Skeletal muscle satellite cell (primary cell): ENCODE results near the gene HAPLN1.
A peak's percentile ranks its signal among the peaks of the same experiment; 100 is the strongest.
"Not testable (repeated sequence)": the region's sequence is repeated elsewhere in the genome, so short reads cannot be mapped to it uniquely, and the experiment has no call there.

Experiments used
- H3K27me3 ChIP-seq: 2 replicates; pipeline ENCODE4 v1.7.0; 2013; ENCODE audit warnings: low read length; ENCODE audit not compliant: control insufficient read depth, insufficient read depth
- H3K36me3 ChIP-seq: 2 replicates; pipeline ENCODE4 v1.7.0; 2013; ENCODE audit warnings: mild to moderate bottlenecking, control low read depth, low read length; ENCODE audit not compliant: insufficient read depth
- H3K4me1 ChIP-seq: 2 replicates; pipeline ENCODE4 v1.7.0; 2013; ENCODE audit warnings: low read length; ENCODE audit not compliant: control insufficient read depth, insufficient read depth
- H3K4me2 ChIP-seq: 2 replicates; pipeline ENCODE4 v1.7.0; 2013; ENCODE audit warnings: mild to moderate bottlenecking, low read length
- H3K4me3 ChIP-seq: 2 replicates; pipeline ENCODE4 v1.7.0; 2013; ENCODE audit warnings: low read length
- H3K9ac ChIP-seq: 2 replicates; pipeline ENCODE4 v1.7.0; 2013; ENCODE audit warnings: mild to moderate bottlenecking, low read depth, low read length, moderate library complexity
- H3K9me3 ChIP-seq: replicated peaks from 2 replicates; pipeline ENCODE4 v1.7.0; 2013; ENCODE audit warnings: mild to moderate bottlenecking, control low read depth, low read length

Gene HAPLN1

GRCh38 chr5:83736169-83736568 lies 15.5 kb upstream of the HAPLN1 start:
- not testable (repeated sequence) for H3K27me3 ChIP-seq, H3K4me3 ChIP-seq, H3K9me3 ChIP-seq, H3K36me3 ChIP-seq, H3K9ac ChIP-seq, H3K4me2 ChIP-seq, H3K4me1 ChIP-seq

- H3K4me1 ChIP-seq, H3K4me2 ChIP-seq, H3K27me3 ChIP-seq, H3K4me3 ChIP-seq, H3K9ac ChIP-seq, H3K36me3 ChIP-seq, H3K9me3 ChIP-seq: not testable (repeated sequence)
Observed at GRCh38 chr5:83735058-83735457, 14.4 kb upstream of the HAPLN1 start.

- no peaks in the 10 kb centered on the region for H3K27me3 ChIP-seq
- H3K4me2 ChIP-seq, result no peak overlapping the region
- no peak overlapping the region for H3K4me3 ChIP-seq
- no peak overlapping the region for H3K9ac ChIP-seq
- H3K9me3 ChIP-seq, result no peaks in the 10 kb centered on the region
- H3K36me3 ChIP-seq, result no peaks in the 10 kb centered on the region
- H3K4me1 ChIP-seq, result no peaks in the 10 kb centered on the region
Observed at GRCh38 chr5:83731638-83732037, 11.0 kb upstream of the HAPLN1 start.

GRCh38 chr5:83729362-83729761 lies 8.7 kb upstream of the HAPLN1 start:
- Histone ChIP-seq H3K9ac (no peak overlapping the region), H3K36me3 (no peaks in the 10 kb centered on the region), H3K4me2 (no peak overlapping the region), H3K9me3 (no peaks in the 10 kb centered on the region), H3K4me1 (no peaks in the 10 kb centered on the region), H3K27me3 (no peaks in the 10 kb centered on the region), H3K4me3 (no peak overlapping the region)

GRCh38 chr5:83726912-83727311 lies 6.3 kb upstream of the HAPLN1 start:
- Histone ChIP-seq H3K4me3 (no peak overlapping the region), H3K9me3 (no peaks in the 10 kb centered on the region), H3K4me2 (no peak overlapping the region), H3K27me3 (no peaks in the 10 kb centered on the region), H3K4me1 (peaks cover 5% of the 10 kb centered on the region), H3K36me3 (no peaks in the 10 kb centered on the region), H3K9ac (no peak overlapping the region)

GRCh38 chr5:83724935-83725334 lies 4.3 kb upstream of the HAPLN1 start:
- Histone ChIP-seq H3K9ac (no peak overlapping the region), H3K27me3 (peaks cover 18% of the 10 kb centered on the region), H3K4me1 (peaks cover 5% of the 10 kb centered on the region), H3K4me2 (no peak overlapping the region), H3K36me3 (no peaks in the 10 kb centered on the region), H3K9me3 (no peaks in the 10 kb centered on the region), H3K4me3 (no peak overlapping the region)

- Histone ChIP-seq H3K9ac (no peak overlapping the region), H3K4me2 (no peak overlapping the region), H3K36me3 (no peaks in the 10 kb centered on the region), H3K4me1 (peaks cover 5% of the 10 kb centered on the region), H3K27me3 (peaks cover 20% of the 10 kb centered on the region), H3K9me3 (no peaks in the 10 kb centered on the region), H3K4me3 (no peak overlapping the region)
Observed at GRCh38 chr5:83724001-83724400, 3.3 kb upstream of the HAPLN1 start.

GRCh38 chr5:83723031-83723430 lies 2.4 kb upstream of the HAPLN1 start:
- Histone ChIP-seq H3K9me3 (no peaks in the 10 kb centered on the region), H3K4me2 (no peak overlapping the region), H3K4me1 (peaks cover 5% of the 10 kb centered on the region), H3K27me3 (peaks cover 20% of the 10 kb centered on the region), H3K9ac (no peak overlapping the region), H3K36me3 (no peaks in the 10 kb centered on the region), H3K4me3 (no peak overlapping the region)

- Histone ChIP-seq H3K9me3 (no peaks in the 10 kb centered on the region), H3K4me3 (peak overlapping the region; percentile 79), H3K36me3 (no peaks in the 10 kb centered on the region), H3K27me3 (peaks cover 22% of the 10 kb centered on the region), H3K9ac (peak overlapping the region; percentile 62), H3K4me2 (peak overlapping the region; percentile 98), H3K4me1 (peaks cover 5% of the 10 kb centered on the region)
Observed at GRCh38 chr5:83721953-83722901, 1.6 kb upstream of the HAPLN1 start.

- Histone ChIP-seq H3K4me2 (no peak overlapping the region), H3K36me3 (no peaks in the 10 kb centered on the region), H3K9me3 (no peaks in the 10 kb centered on the region), H3K27me3 (peaks cover 38% of the 10 kb centered on the region), H3K9ac (no peak overlapping the region), H3K4me3 (no peak overlapping the region), H3K4me1 (peaks cover 5% of the 10 kb centered on the region)
Observed at GRCh38 chr5:83718936-83719495, 1.6 kb downstream of the HAPLN1 start.

GRCh38 chr5:83718195-83718825 lies 2.3 kb downstream of the HAPLN1 start:
- peaks cover 5% of the 10 kb centered on the region for H3K4me1 ChIP-seq
- H3K9ac ChIP-seq, result no peak overlapping the region
- H3K27me3 ChIP-seq, result peaks cover 44% of the 10 kb centered on the region
- no peaks in the 10 kb centered on the region for H3K36me3 ChIP-seq
- H3K4me2 ChIP-seq, result no peak overlapping the region
- no peaks in the 10 kb centered on the region for H3K9me3 ChIP-seq
- H3K4me3 ChIP-seq, result no peak overlapping the region
